OCI-LY7 (cell line): Measurements from ENCODE around the gene PRDM12. TPM values are rescaled to one million over a fixed set of nuclear protein-coding genes. Genes with fewer than 3 reads are reported as not detected.

Source experiments
- BruUV-seq: library from RNA; stranded (reverse); fragments of 400-500 nt; replicated peaks from 2 replicates; lab custom pipeline; 2021; lab: Mats Ljungman, UMichigan
- CTCF ChIA-PET: fragments of 300-600 bp; sonication (Branson Sonifier 250); formaldehyde crosslinking; loops from one replicate; lab custom pipeline; 2022; ENCODE audit warnings: antibody characterized with exemption; ENCODE audit not compliant: unreplicated experiment; lab: Charles Lee
- POLR2A ChIA-PET: fragments of 300-600 bp; sonication (Branson Sonifier 250); formaldehyde crosslinking; loops from one replicate; lab custom pipeline; 2022; ENCODE audit warnings: antibody characterized with exemption; lab: Charles Lee
- DNase-seq: peaks from one replicate; pipeline ENCODE4 v3.0.0-alpha.2; 2015; ENCODE audit warnings: low spot score
- H2AFZ ChIP-seq: fragments of 200-600 bp; sonication (generic), shearing (Covaris generic); 2 replicates; pipeline ENCODE4 v1.6.1; 2014; ENCODE audit warnings: mild to moderate bottlenecking, antibody characterized with exemption, low read length, moderate library complexity
- H3K27ac ChIP-seq: fragments of 200-600 bp; sonication (generic); 2 replicates; pipeline ENCODE4 v1.5.1; 2014; ENCODE audit warnings: mixed run types, low read depth, mild to moderate bottlenecking, moderate library complexity, low read length, inconsistent platforms; ENCODE audit not compliant: poor library complexity, severe bottlenecking
- H3K36me3 ChIP-seq: fragments of 200-600 bp; sonication (generic); 2 replicates; pipeline ENCODE4 v1.6.1; 2014; ENCODE audit warnings: mild to moderate bottlenecking, antibody characterized with exemption, low read length, moderate library complexity, mixed read lengths; ENCODE audit not compliant: insufficient read depth
- H3K4me1 ChIP-seq: fragments of 200-600 bp; sonication (generic); 2 replicates; pipeline ENCODE4 v1.5.1; 2014; ENCODE audit warnings: mild to moderate bottlenecking, low read length; ENCODE audit not compliant: insufficient read depth, poor library complexity, severe bottlenecking
- H3K4me2 ChIP-seq: fragments of 200-600 bp; sonication (generic); 2 replicates; pipeline ENCODE4 v1.6.1; 2014; ENCODE audit warnings: mild to moderate bottlenecking, low read length
- H3K4me3 ChIP-seq: fragments of 200-600 bp; sonication (generic); 2 replicates; pipeline ENCODE4 v1.5.1; 2014; ENCODE audit warnings: mild to moderate bottlenecking, low read depth, low read length; ENCODE audit not compliant: poor library complexity, severe bottlenecking
- H3K79me2 ChIP-seq: fragments of 200-600 bp; sonication (generic); 2 replicates; pipeline ENCODE4 v1.6.1; 2016; ENCODE audit warnings: low read depth, mild to moderate bottlenecking, low read length, moderate library complexity, mixed read lengths; ENCODE audit not compliant: insufficient read depth
- H3K9me2 ChIP-seq: fragments of 200-600 bp; sonication (generic); 2 replicates; pipeline ENCODE4 v1.6.1; 2016; ENCODE audit warnings: mild to moderate bottlenecking, low read length, mixed read lengths; ENCODE audit not compliant: insufficient read depth
- H3K9me3 ChIP-seq: fragments of 200-600 bp; sonication (generic); 2 replicates; pipeline ENCODE4 v1.6.1; 2014; ENCODE audit warnings: mild to moderate bottlenecking, mixed run types, low read length, mixed read lengths
- H4K20me1 ChIP-seq: fragments of 200-600 bp; sonication (generic); 2 replicates; pipeline ENCODE4 v1.6.1; 2014; ENCODE audit warnings: mild to moderate bottlenecking, antibody characterized with exemption, low read length, moderate library complexity, mixed read lengths; ENCODE audit not compliant: insufficient read depth
- EZH2phosphoT487 ChIP-seq: fragments of 200-600 bp; sonication (generic); IDR thresholded peaks from 2 replicates; pipeline ENCODE4 v1.6.1; 2018; ENCODE audit warnings: low read depth, borderline replicate concordance, mild to moderate bottlenecking, mixed run types, antibody characterized with exemption, low read length, moderate library complexity, mixed read lengths
- intact Hi-C: fragments of 100-400 bp; cut with micrococcal nuclease; formaldehyde crosslinking; loops from one replicate; pipeline ENCODE4 v1.10.0; 2022; ENCODE audit not compliant: unreplicated experiment
- microRNA-seq: library from miRNA; unstranded; fragments of <30 nt; microRNA quantifications from one replicate; pipeline ENCODE4 v1.2.0, GENCODE V29; 2022; ENCODE audit warnings: borderline replicate concordance
- small RNA-seq: library from RNA; depleted of rRNA; stranded (forward); fragments of <200 nt; gene quantifications from one replicate; pipeline ENCODE3, GENCODE V24; 2014
- total RNA-seq, 2 experiments: library from RNA; depleted of rRNA in 1 of 2; stranded (reverse); fragments of >200 nt in 1 of 2; shearing (Covaris generic) in 1 of 2; gene quantifications; 2 replicates each; pipeline ENCODE4 v1.2.3, GENCODE V29; 2014 to 2022
- TF ChIP-seq, protein P1 (sequence below): fragments of 200-600 bp; sonication (generic); conservative IDR thresholded peaks from 2 replicates; pipeline ENCODE4 v1.5.1; 2014; ENCODE audit warnings: mild to moderate bottlenecking, antibody characterized with exemption, low read length, moderate library complexity, mixed read lengths

Gene PRDM12
- total RNA-seq, 2 experiments from 2014 or later = 0.06 TPM; not detected in 1

DNA sequence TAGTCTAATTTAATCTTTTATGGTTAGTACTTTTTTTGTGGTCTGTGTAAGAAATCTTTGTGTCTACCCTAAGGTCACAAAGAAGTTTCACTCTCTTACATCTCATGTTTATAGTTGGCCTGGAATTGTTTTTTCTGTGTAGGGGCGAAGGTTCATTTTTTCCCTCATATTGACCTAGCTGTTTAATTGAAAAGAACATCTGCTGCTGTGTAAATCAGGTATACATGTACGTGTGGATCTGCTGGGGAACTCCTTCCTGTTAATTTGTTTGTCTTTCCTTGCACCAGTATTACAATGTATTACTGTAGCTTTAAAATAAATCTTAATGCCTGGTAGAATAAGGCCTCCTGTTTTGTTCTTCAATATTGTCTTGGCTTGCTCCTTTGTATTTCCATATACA, 67.0 kb downstream of the PRDM12 start:
- Histone ChIP-seq H3K27ac (no peak overlapping the region), H3K79me2 (no peaks in the 10 kb centered on the region), H2AFZ (no peak overlapping the region), H3K4me1 (no peaks in the 10 kb centered on the region), H3K36me3 (no peaks in the 10 kb centered on the region), H3K9me3 (no peaks in the 10 kb centered on the region), H4K20me1 (no peaks in the 10 kb centered on the region; the same call in 1 of the 2 replicates), H3K9me2 (no peaks in the 10 kb centered on the region), H3K4me3 (no peak overlapping the region), H3K4me2 (no peak overlapping the region)
- no peak for TF ChIP-seq EZH2phosphoT487
- TF ChIP-seq, protein P1, sequence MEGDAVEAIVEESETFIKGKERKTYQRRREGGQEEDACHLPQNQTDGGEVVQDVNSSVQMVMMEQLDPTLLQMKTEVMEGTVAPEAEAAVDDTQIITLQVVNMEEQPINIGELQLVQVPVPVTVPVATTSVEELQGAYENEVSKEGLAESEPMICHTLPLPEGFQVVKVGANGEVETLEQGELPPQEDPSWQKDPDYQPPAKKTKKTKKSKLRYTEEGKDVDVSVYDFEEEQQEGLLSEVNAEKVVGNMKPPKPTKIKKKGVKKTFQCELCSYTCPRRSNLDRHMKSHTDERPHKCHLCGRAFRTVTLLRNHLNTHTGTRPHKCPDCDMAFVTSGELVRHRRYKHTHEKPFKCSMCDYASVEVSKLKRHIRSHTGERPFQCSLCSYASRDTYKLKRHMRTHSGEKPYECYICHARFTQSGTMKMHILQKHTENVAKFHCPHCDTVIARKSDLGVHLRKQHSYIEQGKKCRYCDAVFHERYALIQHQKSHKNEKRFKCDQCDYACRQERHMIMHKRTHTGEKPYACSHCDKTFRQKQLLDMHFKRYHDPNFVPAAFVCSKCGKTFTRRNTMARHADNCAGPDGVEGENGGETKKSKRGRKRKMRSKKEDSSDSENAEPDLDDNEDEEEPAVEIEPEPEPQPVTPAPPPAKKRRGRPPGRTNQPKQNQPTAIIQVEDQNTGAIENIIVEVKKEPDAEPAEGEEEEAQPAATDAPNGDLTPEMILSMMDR = no peak
- POLR2A ChIA-PET = interaction anchor here (0.6 to 0.7 kb wide), 2 partner anchors 23 to 619 kb away, joined by 3 read pairs; no protein-coding TSS in a partner anchor
- no TSS peak for BruUV-seq
- CTCF ChIA-PET = no interaction called here
- intact Hi-C loops = no loop called here
- DNase-seq = no peak

DNA sequence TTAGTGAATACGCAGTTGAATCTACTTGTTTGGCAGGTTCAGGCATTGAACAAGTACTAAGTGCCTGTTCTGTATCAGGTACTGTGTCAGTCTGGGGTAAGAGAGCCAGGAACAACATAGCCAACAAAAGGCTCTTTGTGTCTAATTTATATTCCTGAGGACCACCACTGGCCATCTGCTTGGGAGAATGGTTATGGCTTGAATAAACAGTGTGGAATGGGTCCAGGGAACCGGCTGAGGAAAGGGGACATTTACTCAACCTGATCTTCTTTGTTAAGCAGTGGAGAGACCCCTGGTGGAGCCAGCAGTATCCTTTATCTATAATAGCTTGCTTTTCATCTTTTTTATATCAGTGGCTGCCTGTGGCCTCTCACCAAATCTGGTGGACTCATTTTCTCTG, 67.7 kb downstream of the PRDM12 start:
- H4K20me1 ChIP-seq = no peaks in the 10 kb centered on the region; the same call in 1 of the 2 replicates
- H3K9me2 ChIP-seq = no peaks in the 10 kb centered on the region
- POLR2A ChIA-PET = interaction anchor here (0.6 to 0.8 kb wide), 3 partner anchors 22 to 668 kb away, joined by 3 read pairs; no protein-coding TSS in a partner anchor
- CTCF ChIA-PET = interaction anchor here (0.5 kb wide), 1 partner anchor 19 kb away, joined by 4 read pairs; no protein-coding TSS in a partner anchor
- no peaks in the 10 kb centered on the region for H3K79me2 ChIP-seq
- intact Hi-C loops = no loop called here
- H3K4me1 ChIP-seq = no peaks in the 10 kb centered on the region
- H3K4me3 ChIP-seq = no peak overlapping the region
- BruUV-seq = no TSS peak
- no peaks in the 10 kb centered on the region for H3K36me3 ChIP-seq
- DNase-seq = no peak
- no peak overlapping the region for H3K4me2 ChIP-seq
- H3K27ac ChIP-seq = no peak overlapping the region
- no peaks in the 10 kb centered on the region for H3K9me3 ChIP-seq
- TF ChIP-seq, protein P1 = peak; percentile 58
- TF ChIP-seq EZH2phosphoT487 = no peak
- H2AFZ ChIP-seq = no peak overlapping the region

Small RNA genes lying within 50 kb of the gene (microRNA-seq; reads per million reads assigned to microRNA genes)
- gene MIR6856 = not detected

Small RNA genes lying within 50 kb of the gene (small RNA-seq; reads per million reads assigned to genes)
- gene AL359092.1 (not detected), gene MIR6856 (not detected)

Other genes with a start within 250 kb of the PRDM12 start
- gene ASS1, start 219.6 kb upstream of the PRDM12 start, total RNA-seq (2014; rRNA removed; shearing (Covaris generic)) = 13.6 and 16.3 TPM in 2 replicates
- gene ASS1, start 219.6 kb upstream of the PRDM12 start, total RNA-seq (2022) = 0.70 and 0.76 TPM in 2 replicates
- gene FUBP3, start 85.0 kb upstream of the PRDM12 start, total RNA-seq (2014; rRNA removed; shearing (Covaris generic)) = 62.5 and 78.3 TPM in 2 replicates
- gene FUBP3, start 85.0 kb upstream of the PRDM12 start, total RNA-seq (2022) = 53.2 and 62.3 TPM in 2 replicates
- gene EXOSC2, start 29.2 kb downstream of the PRDM12 start, total RNA-seq (2014; rRNA removed; shearing (Covaris generic)) = 65.0 and 69.0 TPM in 2 replicates
- gene EXOSC2, start 29.2 kb downstream of the PRDM12 start, total RNA-seq (2022) = 79.8 and 89.9 TPM in 2 replicates
- gene ABL1, start 170.7 kb downstream of the PRDM12 start, total RNA-seq (2014; rRNA removed; shearing (Covaris generic)) = 7.8 and 8.1 TPM in 2 replicates
- gene ABL1, start 170.7 kb downstream of the PRDM12 start, total RNA-seq (2022) = 28.3 and 33.7 TPM in 2 replicates
- not detected in 2 replicates for gene QRFP, start 232.2 kb downstream of the PRDM12 start, total RNA-seq (2014; rRNA removed; shearing (Covaris generic))
- gene QRFP, start 232.2 kb downstream of the PRDM12 start, total RNA-seq (2022) = not detected in 2 replicates